ENCODE results near the gene TAS2R8. TPM values are rescaled to one million over a fixed set of nuclear protein-coding genes. Genes with fewer than 3 reads are reported as not detected.

The TAS2R8 gene
- polyA plus RNA-seq, 3 donors, result not detected

- DNase-seq (ENCODE audit: low read depth in 3 of 3, low spot score in 2 of 3), result no peak
Observed at GRCh38 chr12:10756194-10756593, 50.9 kb downstream of the TAS2R8 start.

Other genes with a start within 250 kb of the TAS2R8 start
- 10 to 100 TPM; 36.4 to 46.6 (median 42.9) TPM for gene MAGOHB, start 193.7 kb downstream of the TAS2R8 start, polyA plus RNA-seq (ENCODE audit: insufficient read length in 3 of 3)
- 1 to 10 TPM in 1 of 3 donors, under 1 TPM in 2; 0.67 to 1.0 (median 0.85) TPM for gene STYK1, start 133.2 kb downstream of the TAS2R8 start, polyA plus RNA-seq (ENCODE audit: insufficient read length in 3 of 3)
- gene YBX3, start 84.0 kb downstream of the TAS2R8 start, polyA plus RNA-seq (ENCODE audit: insufficient read length in 3 of 3), result 100 to 1,000 TPM; 192 to 229 (median 206) TPM
- gene TAS2R7, start 4.7 kb downstream of the TAS2R8 start, polyA plus RNA-seq (ENCODE audit: insufficient read length in 3 of 3), result not detected
- not detected for gene TAS2R9, start 2.9 kb upstream of the TAS2R8 start, polyA plus RNA-seq (ENCODE audit: insufficient read length in 3 of 3)
- 1 to 10 TPM in 1 of 3 donors, under 1 TPM in 2; 0.99 to 1.4 (median 1.00) TPM for gene TAS2R10, start 19.1 kb upstream of the TAS2R8 start, polyA plus RNA-seq (ENCODE audit: insufficient read length in 3 of 3)
- 1 to 10 TPM; 5.6 to 7.8 (median 5.9) TPM for gene PRR4, start 42.2 kb upstream of the TAS2R8 start, polyA plus RNA-seq (ENCODE audit: insufficient read length in 3 of 3)
- 10 to 100 TPM; 11.6 to 16.9 (median 15.9) TPM for gene PRH1, start 77.0 kb upstream of the TAS2R8 start, polyA plus RNA-seq (ENCODE audit: insufficient read length in 3 of 3)
- under 1 TPM in 2 of 3 donors, not detected in 1; 0.10 TPM for gene TAS2R13, start 102.3 kb upstream of the TAS2R8 start, polyA plus RNA-seq (ENCODE audit: insufficient read length in 3 of 3)
- under 1 TPM; 0.28 to 0.64 (median 0.48) TPM for gene PRH2, start 122.0 kb upstream of the TAS2R8 start, polyA plus RNA-seq (ENCODE audit: insufficient read length in 3 of 3)
- gene TAS2R14, start 132.0 kb upstream of the TAS2R8 start, polyA plus RNA-seq (ENCODE audit: insufficient read length in 3 of 3), result 1 to 10 TPM; 2.3 to 3.1 (median 2.9) TPM
- not detected for gene TAS2R50, start 179.6 kb upstream of the TAS2R8 start, polyA plus RNA-seq (ENCODE audit: insufficient read length in 3 of 3)
- gene TAS2R20, start 191.0 kb upstream of the TAS2R8 start, polyA plus RNA-seq (ENCODE audit: insufficient read length in 3 of 3), result 1 to 10 TPM in 2 of 3 donors, under 1 TPM in 1; 0.89 to 1.2 (median 1.1) TPM
- gene TAS2R19, start 215.3 kb upstream of the TAS2R8 start, polyA plus RNA-seq (ENCODE audit: insufficient read length in 3 of 3), result 1 to 10 TPM in 2 of 3 donors, under 1 TPM in 1; 0.94 to 1.8 (median 1.2) TPM
- 1 to 10 TPM; 1.0 to 2.1 (median 1.1) TPM for gene TAS2R31, start 224.1 kb upstream of the TAS2R8 start, polyA plus RNA-seq (ENCODE audit: insufficient read length in 3 of 3)

Data from right renal cortex interstitium (tissue), 3 donors.